HL-60/S4 treated with phorbol 12-myristate 13-acetate at 8.2 ng/mL for 4 days and 3 days (cell line): ENCODE measurements around the gene ATXN7L2.
"Not testable (repeated sequence)": the region's sequence is repeated elsewhere in the genome, so short reads cannot be mapped to it uniquely, and the experiment has no call there.

Source experiments
- in situ Hi-C: fragments of 300-500 bp; cut with MboI; formaldehyde crosslinking; loops from 2 replicates; pipeline ENCODE4 v1.15.0; 2022; ENCODE audit warnings: low sequenced_read_pairs

Gene ATXN7L2

GRCh38 chr1:109483672-109484518 lies at the start of gene ATXN7L2:
ATXN7L2 (plus strand) TSS chr1:109483905; CDS start chr1:109483954, 49 bp downstream.
- in situ Hi-C loops = no loop called here

- in situ Hi-C loops = no loop called here
Observed at GRCh38 chr1:109434484-109434883, 49.2 kb upstream of the ATXN7L2 start.

GRCh38 chr1:109438798-109439297 lies 44.9 kb upstream of the ATXN7L2 start:
- in situ Hi-C loops = no loop called here

- in situ Hi-C loops = no loop called here
Observed at GRCh38 chr1:109441069-109441468, 42.6 kb upstream of the ATXN7L2 start.

GRCh38 chr1:109443476-109443875 lies 40.2 kb upstream of the ATXN7L2 start:
- in situ Hi-C loops = no loop called here

- in situ Hi-C loops = no loop called here
Observed at GRCh38 chr1:109444346-109444745, 39.4 kb upstream of the ATXN7L2 start.

GRCh38 chr1:109445949-109446695 lies 37.6 kb upstream of the ATXN7L2 start:
- in situ Hi-C loops = not testable (repeated sequence)

- in situ Hi-C loops = no loop called here
Observed at GRCh38 chr1:109447524-109447923, 36.2 kb upstream of the ATXN7L2 start.

- in situ Hi-C loops = no loop called here
Observed at GRCh38 chr1:109454497-109455133, 29.1 kb upstream of the ATXN7L2 start.

GRCh38 chr1:109457819-109458218 lies 25.9 kb upstream of the ATXN7L2 start:
- in situ Hi-C loops = no loop called here

- in situ Hi-C loops = no loop called here
Observed at GRCh38 chr1:109466125-109466451, 17.6 kb upstream of the ATXN7L2 start.

- in situ Hi-C loops = no loop called here
Observed at GRCh38 chr1:109466452-109467300, 17.0 kb upstream of the ATXN7L2 start, which contains the start of gene SYPL2. SYPL2 (plus strand) TSS chr1:109466546; CDS start chr1:109466844, 298 bp downstream.

GRCh38 chr1:109467301-109467777 lies 16.4 kb upstream of the ATXN7L2 start:
- in situ Hi-C loops = no loop called here

GRCh38 chr1:109468061-109468460 lies 15.6 kb upstream of the ATXN7L2 start:
- in situ Hi-C loops = no loop called here

- in situ Hi-C loops = no loop called here
Observed at GRCh38 chr1:109468903-109469302, 14.8 kb upstream of the ATXN7L2 start.

- in situ Hi-C loops = no loop called here
Observed at GRCh38 chr1:109470245-109470644, 13.5 kb upstream of the ATXN7L2 start.

- in situ Hi-C loops = no loop called here
Observed at GRCh38 chr1:109472779-109473178, 10.9 kb upstream of the ATXN7L2 start.

- in situ Hi-C loops = not testable (repeated sequence)
Observed at GRCh38 chr1:109473284-109474057, 10.2 kb upstream of the ATXN7L2 start.

GRCh38 chr1:109474697-109475096 lies 9.0 kb upstream of the ATXN7L2 start:
- in situ Hi-C loops = no loop called here

GRCh38 chr1:109475261-109475660 lies 8.4 kb upstream of the ATXN7L2 start:
- in situ Hi-C loops = no loop called here
